Dendritic cell treated with granulocyte-macrophage colony-stimulating factor and Interleukin-4, amounts not matched to agents 40 ng/mL and 50 ng/mL, for 4 days (primary cell): ENCODE results near the gene FAM210B.

Experiments used
- H3K27ac Mint-ChIP-seq: one replicate; pipeline ENCODE4 v1.8.0; 2022; ENCODE audit warnings: mild to moderate bottlenecking, mixed read lengths
- H3K27me3 Mint-ChIP-seq: one replicate; pipeline ENCODE4 v1.8.0; 2022; ENCODE audit warnings: mild to moderate bottlenecking, mixed read lengths
- H3K36me3 Mint-ChIP-seq: one replicate; pipeline ENCODE4 v1.8.0; 2022; ENCODE audit warnings: low read depth, mixed read lengths
- H3K4me1 Mint-ChIP-seq: one replicate; pipeline ENCODE4 v1.8.0; 2022; ENCODE audit warnings: low read depth, mixed read lengths
- H3K4me3 Mint-ChIP-seq: one replicate; pipeline ENCODE4 v1.8.0; 2022; ENCODE audit warnings: mild to moderate bottlenecking, moderate library complexity, mixed read lengths
- H3K9me3 Mint-ChIP-seq: one replicate; pipeline ENCODE4 v1.8.0; 2022; ENCODE audit warnings: mixed read lengths
- intact Hi-C: fragments of 100-400 bp; cut with micrococcal nuclease; formaldehyde crosslinking; loops from one replicate; pipeline ENCODE4 v1.15.0; 2022

Gene FAM210B

DNA sequence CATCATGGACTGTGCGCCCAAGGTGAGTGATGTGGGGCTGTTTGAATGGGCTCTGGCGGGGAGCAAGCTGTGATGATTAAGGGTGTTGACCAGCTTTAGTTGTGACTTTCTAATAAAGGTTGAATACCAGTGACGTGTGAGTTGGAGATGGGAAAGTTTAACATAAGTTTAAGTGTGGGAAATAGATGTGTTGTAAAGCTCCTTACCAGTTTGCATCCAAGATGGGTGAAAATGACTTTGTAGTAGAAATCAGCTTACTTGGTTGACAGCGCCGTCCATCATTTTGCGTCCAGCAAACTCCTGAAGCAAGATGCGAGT is 53.7 kb downstream of the FAM210B start:
- Mint-ChIP-seq H3K36me3 (peaks cover 54% of the 10 kb centered on the region), H3K27me3 (no peaks in the 10 kb centered on the region), H3K9me3 (no peaks in the 10 kb centered on the region), H3K27ac (peak overlapping the region; percentile 89), H3K4me1 (peaks cover 67% of the 10 kb centered on the region), H3K4me3 (peak overlapping the region; percentile 94)
- intact Hi-C loops: loop anchor here (2.0 kb wide), 1 partner anchor 56 kb away; the partner anchor contains the start of gene RTF2

DNA sequence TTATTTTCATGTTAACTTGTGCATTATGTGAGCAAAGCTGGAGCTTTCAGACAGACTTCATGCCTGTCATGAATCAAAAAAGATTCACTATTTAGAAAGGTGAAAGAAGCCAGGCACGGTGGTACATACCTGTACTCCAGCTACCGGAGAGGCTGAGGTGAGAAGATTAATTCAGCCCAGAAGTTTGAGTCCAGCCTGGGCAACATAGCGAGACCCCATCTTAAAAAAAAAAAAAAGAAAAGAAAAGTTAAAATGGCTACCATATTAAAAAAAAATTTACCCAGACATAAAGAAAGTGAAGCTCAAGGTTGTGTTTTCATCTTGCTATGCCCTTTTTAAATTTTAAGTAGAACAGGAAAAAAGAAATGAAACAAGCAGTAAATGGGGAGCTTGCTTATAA is 54.2 kb downstream of the FAM210B start:
- Mint-ChIP-seq H3K4me3 (peak overlapping the region; percentile 94), H3K4me1 (peaks cover 72% of the 10 kb centered on the region), H3K36me3 (peaks cover 54% of the 10 kb centered on the region), H3K27me3 (no peaks in the 10 kb centered on the region), H3K9me3 (no peaks in the 10 kb centered on the region), H3K27ac (peak overlapping the region; percentile 89)
- intact Hi-C loops: loop anchor here (2.0 kb wide), 1 partner anchor 56 kb away; the partner anchor contains the start of gene RTF2

DNA sequence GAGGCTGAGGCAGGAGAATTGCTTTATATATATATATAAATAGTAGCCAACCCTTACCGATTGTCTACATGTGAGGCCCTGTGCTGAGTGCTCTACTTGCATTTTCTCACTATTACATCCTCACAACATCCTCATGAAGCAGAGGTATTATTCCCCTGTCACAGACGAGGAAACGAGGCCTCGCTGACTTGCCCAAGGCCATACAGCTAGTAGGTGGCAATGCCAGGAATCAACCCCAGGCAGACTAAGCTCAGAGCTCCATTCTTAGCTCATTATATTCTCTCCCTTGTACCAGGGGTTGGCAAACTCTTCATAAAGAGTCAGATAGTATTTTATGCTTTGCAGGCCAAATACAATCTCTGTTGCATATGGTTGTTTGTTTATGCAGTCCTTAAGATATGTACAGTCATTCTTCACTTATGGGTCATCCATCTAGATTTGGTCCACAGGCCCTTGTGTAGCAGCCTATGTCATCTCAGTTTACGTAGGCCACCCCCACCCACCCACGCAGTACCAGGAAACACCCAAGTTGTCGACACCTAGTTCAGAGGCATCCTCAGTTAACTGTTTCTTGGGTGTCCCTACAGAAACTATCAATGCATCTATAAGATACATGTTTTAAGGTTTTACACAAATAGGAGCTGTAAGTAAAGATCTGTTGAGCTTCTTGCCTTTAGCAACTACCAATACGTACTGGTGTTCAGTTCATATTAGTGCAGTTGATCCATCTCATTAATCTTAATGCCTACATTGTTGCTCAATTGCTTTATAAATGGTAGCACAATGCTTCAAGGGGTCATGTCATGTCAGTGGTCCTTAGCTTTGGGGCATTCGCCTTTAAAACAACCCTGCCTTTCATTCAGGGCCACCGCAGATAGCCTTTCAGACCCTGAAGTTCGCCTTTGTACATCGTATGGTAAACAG is 56.3 kb downstream of the FAM210B start:
- Mint-ChIP-seq H3K4me1 (peaks cover 77% of the 10 kb centered on the region), H3K9me3 (no peaks in the 10 kb centered on the region), H3K27ac (peak overlapping the region; percentile 89), H3K27me3 (no peaks in the 10 kb centered on the region), H3K36me3 (peaks cover 46% of the 10 kb centered on the region), H3K4me3 (peak overlapping the region; percentile 39)
- intact Hi-C loops: no loop called here

DNA sequence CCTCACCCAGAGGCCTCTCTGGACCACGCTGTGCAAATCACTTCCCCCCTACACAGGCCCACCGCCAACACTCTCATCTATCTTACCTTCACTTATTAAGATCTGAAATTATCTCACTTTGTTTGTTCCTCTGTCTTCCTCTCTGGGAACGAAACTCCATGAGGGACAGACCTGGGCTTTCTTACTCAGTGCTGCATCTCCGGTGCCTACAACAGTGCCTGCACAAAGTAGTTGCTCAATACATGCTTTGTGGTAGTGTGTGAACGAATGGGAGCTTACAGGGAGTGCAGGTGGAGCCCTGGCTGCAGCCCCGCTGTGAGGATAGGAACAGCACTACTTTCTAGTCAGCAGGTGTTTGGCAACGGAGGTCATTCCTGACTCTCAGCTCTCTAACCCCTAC is 58.6 kb downstream of the FAM210B start:
- Mint-ChIP-seq H3K36me3 (peaks cover 47% of the 10 kb centered on the region), H3K4me3 (peak overlapping the region; percentile 2)
- intact Hi-C loops: no loop called here

DNA sequence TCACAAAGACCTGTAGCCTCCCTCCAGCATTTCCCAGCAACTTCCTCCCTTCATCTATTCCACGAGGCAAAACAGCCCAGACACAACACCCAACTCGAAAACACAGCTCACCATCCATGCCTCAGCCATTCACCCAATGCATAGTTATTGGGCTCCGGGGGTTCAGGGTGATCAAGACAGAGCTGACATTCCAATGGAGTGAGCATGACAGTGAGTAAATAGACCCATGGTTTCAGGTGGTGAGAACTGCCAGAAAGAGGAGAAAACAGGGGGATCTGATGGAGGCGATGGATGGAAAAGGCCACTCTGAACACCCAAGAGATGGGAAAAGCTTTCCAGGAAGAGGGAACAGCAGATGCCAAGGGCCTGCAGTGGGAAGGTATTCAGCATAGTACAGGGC is 59.1 kb downstream of the FAM210B start:
- no peaks in the 10 kb centered on the region for H3K9me3 Mint-ChIP-seq
- peaks cover 77% of the 10 kb centered on the region for H3K4me1 Mint-ChIP-seq
- intact Hi-C loops: no loop called here
- H3K27ac Mint-ChIP-seq: peak overlapping the region; percentile 85
- H3K27me3 Mint-ChIP-seq: no peaks in the 10 kb centered on the region
- peaks cover 41% of the 10 kb centered on the region for H3K36me3 Mint-ChIP-seq
- H3K4me3 Mint-ChIP-seq: peak overlapping the region; percentile 5

More for the DNA sequence above, 58.6 kb downstream of the FAM210B start:
- no peaks in the 10 kb centered on the region for H3K9me3 Mint-ChIP-seq
- H3K27me3 Mint-ChIP-seq: no peaks in the 10 kb centered on the region
- peaks cover 77% of the 10 kb centered on the region for H3K4me1 Mint-ChIP-seq
- H3K27ac Mint-ChIP-seq: peak overlapping the region; percentile 85
